Measurements from ENCODE around the gene SERPINA10. TPM values are rescaled to one million over a fixed set of nuclear protein-coding genes. Genes with fewer than 3 reads are reported as not detected.

SERPINA10 gene
- total and polyA plus RNA-seq, 10 of the 15 experiments (the other 5 are each of a cell fraction or from before 2014, with no cell fraction given) = not detected

DNA sequence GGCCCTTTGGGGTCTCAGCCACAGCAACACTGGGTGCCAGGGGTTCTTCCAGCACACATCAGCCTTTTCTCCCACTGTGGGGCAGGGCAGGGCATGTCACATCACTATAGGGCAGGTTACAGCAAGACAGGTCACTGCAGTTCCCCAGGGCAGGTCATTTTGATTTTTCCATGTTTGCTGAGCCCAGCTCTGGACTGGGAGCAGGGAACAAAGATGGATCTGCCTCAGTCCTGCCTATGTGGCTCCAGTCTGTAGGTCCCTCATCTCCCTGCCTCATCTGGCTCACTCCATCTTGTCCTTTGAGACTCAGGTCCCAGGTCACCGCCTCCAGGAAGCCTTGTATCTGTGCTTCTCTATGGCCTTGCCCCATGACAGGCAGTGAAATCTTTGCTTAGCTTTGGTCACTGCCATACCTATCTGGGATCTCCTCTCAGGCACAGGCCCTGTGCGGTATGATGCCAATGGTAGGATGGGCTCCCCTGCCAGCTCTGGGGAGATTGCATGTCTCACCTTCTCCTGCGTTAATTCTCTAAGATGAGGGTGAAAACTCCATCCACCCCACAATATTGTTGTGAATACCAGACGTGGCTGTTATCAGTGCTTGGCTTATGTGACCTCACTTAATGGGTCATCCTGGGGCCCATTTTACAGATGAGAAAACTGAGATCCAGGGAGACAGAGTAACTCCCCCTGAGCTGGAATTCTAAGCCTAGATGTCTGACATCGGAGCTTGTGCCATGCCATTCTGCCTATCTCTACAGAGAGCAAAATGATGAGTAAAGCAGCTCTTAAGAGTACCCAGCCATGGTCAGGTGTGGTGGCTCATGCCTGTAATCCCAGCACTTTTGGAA, 28.6 kb upstream of the SERPINA10 start:
- Histone ChIP-seq H4K20me1 (ENCODE audit: control insufficient read depth, insufficient read depth) (no peaks in the 10 kb centered on the region), H3K27ac (ENCODE audit: control insufficient read depth, insufficient read depth) (no peak overlapping the region), H3K27me3 (replicated peaks in 1 of 2; ENCODE audit: control insufficient read depth in 2 of 2, insufficient read depth in 2 of 2, low read length in 1 of 2) (no peaks in the 10 kb centered on the region), H3K9ac (ENCODE audit: control insufficient read depth, insufficient read depth, low read length) (no peak overlapping the region), H3K4me3 (no peak overlapping the region), H3K4me1 (ENCODE audit: control insufficient read depth, insufficient read depth, low read length) (no peaks in the 10 kb centered on the region), H3K79me2 (ENCODE audit: control insufficient read depth, insufficient read depth, low read length) (no peaks in the 10 kb centered on the region), H3K9me3 (replicated peaks; ENCODE audit: control insufficient read depth, insufficient read depth, low read length) (no peaks in the 10 kb centered on the region), H3K36me3 (ENCODE audit: control insufficient read depth in 2 of 2, insufficient read depth in 2 of 2, low read length in 1 of 2) (no peaks in the 10 kb centered on the region), H3K4me2 (ENCODE audit: control insufficient read depth, insufficient read depth) (no peak overlapping the region), H2AFZ (ENCODE audit: control insufficient read depth, low read depth, low read length) (no peak overlapping the region)
- WGBS (ENCODE audit: insufficient coverage, insufficient replicate concordance, low lambda C conversion rate, missing lambda C conversion rate) = 55% methylated on average over 5 of the region's 5 CpGs
- SMC1A ChIA-PET (ENCODE audit: uncharacterized antibody, unreplicated experiment) = no interaction called here
- POLR2A ChIA-PET = no interaction called here
- no peak for FAIRE-seq
- RAD21 ChIA-PET (ENCODE audit: unreplicated experiment) = no interaction called here
- intact Hi-C loops (cut with micrococcal nuclease; ENCODE audit: unreplicated experiment) = no loop called here
- CTCF ChIA-PET = interaction anchor here (0.6 kb wide), 1 partner anchor 12 kb away, joined by 3 read pairs; no protein-coding TSS in a partner anchor
- DNase-seq (ENCODE audit: low read depth, low spot score) = no peak
- ATAC-seq = no peak
- in situ Hi-C loops (cut with MboI) = no loop called here
- BruUV-seq (replicated peaks) = no TSS peak
- TF ChIP-seq SMAD1 (IDR thresholded peaks at IDR 0.05; ENCODE audit: low read depth, partially characterized antibody) = no peak
- TF ChIP-seq SRF (IDR thresholded peaks at IDR 0.05; ENCODE audit: low read depth in 2 of 2, low read length in 2 of 2) = no peak
- no peak for TF ChIP-seq KAT2A (conservative IDR thresholded peaks at IDR 0.05; ENCODE audit: control insufficient read depth, low read depth, low read length)
- TF ChIP-seq ZNF207 (IDR thresholded peaks at IDR 0.05; ENCODE audit: borderline replicate concordance) = no peak
- no peak for TF ChIP-seq ETV6 (conservative IDR thresholded peaks at IDR 0.05 in 1 of 2, IDR thresholded peaks at IDR 0.05 in 1 of 2; ENCODE audit: borderline replicate concordance in 1 of 2, low read depth in 1 of 2)
- TF ChIP-seq BRCA1 (IDR thresholded peaks at IDR 0.05; ENCODE audit: low read depth, low read length) = no peak
- TF ChIP-seq, protein P1, sequence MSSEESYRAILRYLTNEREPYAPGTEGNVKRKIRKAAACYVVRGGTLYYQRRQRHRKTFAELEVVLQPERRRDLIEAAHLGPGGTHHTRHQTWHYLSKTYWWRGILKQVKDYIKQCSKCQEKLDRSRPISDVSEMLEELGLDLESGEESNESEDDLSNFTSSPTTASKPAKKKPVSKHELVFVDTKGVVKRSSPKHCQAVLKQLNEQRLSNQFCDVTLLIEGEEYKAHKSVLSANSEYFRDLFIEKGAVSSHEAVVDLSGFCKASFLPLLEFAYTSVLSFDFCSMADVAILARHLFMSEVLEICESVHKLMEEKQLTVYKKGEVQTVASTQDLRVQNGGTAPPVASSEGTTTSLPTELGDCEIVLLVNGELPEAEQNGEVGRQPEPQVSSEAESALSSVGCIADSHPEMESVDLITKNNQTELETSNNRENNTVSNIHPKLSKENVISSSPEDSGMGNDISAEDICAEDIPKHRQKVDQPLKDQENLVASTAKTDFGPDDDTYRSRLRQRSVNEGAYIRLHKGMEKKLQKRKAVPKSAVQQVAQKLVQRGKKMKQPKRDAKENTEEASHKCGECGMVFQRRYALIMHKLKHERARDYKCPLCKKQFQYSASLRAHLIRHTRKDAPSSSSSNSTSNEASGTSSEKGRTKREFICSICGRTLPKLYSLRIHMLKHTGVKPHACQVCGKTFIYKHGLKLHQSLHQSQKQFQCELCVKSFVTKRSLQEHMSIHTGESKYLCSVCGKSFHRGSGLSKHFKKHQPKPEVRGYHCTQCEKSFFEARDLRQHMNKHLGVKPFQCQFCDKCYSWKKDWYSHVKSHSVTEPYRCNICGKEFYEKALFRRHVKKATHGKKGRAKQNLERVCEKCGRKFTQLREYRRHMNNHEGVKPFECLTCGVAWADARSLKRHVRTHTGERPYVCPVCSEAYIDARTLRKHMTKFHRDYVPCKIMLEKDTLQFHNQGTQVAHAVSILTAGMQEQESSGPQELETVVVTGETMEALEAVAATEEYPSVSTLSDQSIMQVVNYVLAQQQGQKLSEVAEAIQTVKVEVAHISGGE (CRISPR knock-in tag; IDR thresholded peaks at IDR 0.05) = no peak
- TF ChIP-seq MLLT1 (IDR thresholded peaks at IDR 0.05) = no peak
- no peak for TF ChIP-seq E2F4 (IDR thresholded peaks at IDR 0.05; ENCODE audit: low read depth, low read length)
- TF ChIP-seq EP300 (IDR thresholded peaks at IDR 0.05; ENCODE audit: borderline replicate concordance in 1 of 2, control insufficient read depth in 1 of 2, low read depth in 2 of 2, low read length in 2 of 2) = no peak
- no peak for TF ChIP-seq JUNB (IDR thresholded peaks at IDR 0.05)
- no peak for TF ChIP-seq CBX3 (IDR thresholded peaks at IDR 0.05; ENCODE audit: borderline replicate concordance, low read depth)
- TF ChIP-seq FOXM1 (IDR thresholded peaks at IDR 0.05; ENCODE audit: low read depth, low read length) = no peak
- TF ChIP-seq KDM1A (IDR thresholded peaks at IDR 0.05; ENCODE audit: borderline replicate concordance) = no peak
- no peak for TF ChIP-seq IRF4 (IDR thresholded peaks at IDR 0.05; ENCODE audit: low read depth, low read length)
- no peak for TF ChIP-seq CHD1 (IDR thresholded peaks at IDR 0.05; ENCODE audit: low read depth, low read length)
- no peak for TF ChIP-seq HDAC2 (IDR thresholded peaks at IDR 0.05)

All from GM12878 (cell line).